ENCODE measurements around the gene ZNF22. TPM values are rescaled to one million over a fixed set of nuclear protein-coding genes. Genes with fewer than 3 reads are reported as not detected.

Gene ZNF22
- total and polyA plus RNA-seq, 7 donors = 5.9 to 15.9 (median 12.8) TPM

- Histone ChIP-seq H3K4me3 (no peak overlapping the region), H3K4me1 (peaks cover 44% of the 10 kb centered on the region), H3K36me3 (ENCODE audit: insufficient read depth in 1 of 2, low read depth in 1 of 2) (peaks cover 0 to 46% of the 10 kb centered on the region in 2 donors), H3K27ac (peak overlapping the region; percentile 96), H3K27me3 (ENCODE audit: insufficient read depth in 3 of 3, low read length in 2 of 3) (no peaks in the 10 kb centered on the region), H3K9me3 (no peaks in the 10 kb centered on the region)
- intact Hi-C loops (cut with DNase I) = no loop called here
- ATAC-seq (no peak), DNase-seq (no peak)
- TF ChIP-seq CTCF (IDR thresholded peaks at IDR 0.05) = no peak
- WGBS, 3 donors = 81 to 84% (median 83%) methylated on average over 13 of the region's 13 CpGs
Observed at GRCh38 chr10:44983066-44983894, 17.4 kb upstream of the ZNF22 start.

- intact Hi-C loops (cut with DNase I) = no loop called here
- H3K36me3 ChIP-seq (ENCODE audit: insufficient read depth in 1 of 2, low read depth in 1 of 2) = peaks cover 0 to 50% of the 10 kb centered on the region in 2 donors
- ATAC-seq (no peak), DNase-seq (no peak)
- TF ChIP-seq CTCF (IDR thresholded peaks at IDR 0.05) = no peak
- no peak overlapping the region for H3K27ac ChIP-seq
- WGBS, 3 donors = 86 to 90% (median 88%) methylated on average over 10 of the region's 10 CpGs
- no peaks in the 10 kb centered on the region for H3K27me3 ChIP-seq (ENCODE audit: insufficient read depth in 3 of 3, low read length in 2 of 3)
- no peak overlapping the region for H3K4me3 ChIP-seq
- H3K4me1 ChIP-seq = peaks cover 42% of the 10 kb centered on the region
- H3K9me3 ChIP-seq = no peaks in the 10 kb centered on the region
Observed at GRCh38 chr10:44983895-44984278, 16.8 kb upstream of the ZNF22 start.

- peaks cover 0 to 57% of the 10 kb centered on the region in 2 donors for H3K36me3 ChIP-seq (ENCODE audit: insufficient read depth in 1 of 2, low read depth in 1 of 2)
- WGBS, 3 donors = 90 to 96% (median 93%) methylated on average over 15 of the region's 15 CpGs
- DNase-seq (no peak), ATAC-seq (no peak)
- H3K27ac ChIP-seq = no peak overlapping the region
- no peaks in the 10 kb centered on the region for H3K27me3 ChIP-seq (ENCODE audit: insufficient read depth in 3 of 3, low read length in 2 of 3)
- H3K9me3 ChIP-seq = no peaks in the 10 kb centered on the region
- no peak for TF ChIP-seq CTCF (IDR thresholded peaks at IDR 0.05)
- H3K4me1 ChIP-seq = peaks cover 34% of the 10 kb centered on the region
- intact Hi-C loops (cut with DNase I) = no loop called here
- H3K4me3 ChIP-seq = no peak overlapping the region
Observed at GRCh38 chr10:44984671-44985101, 16.0 kb upstream of the ZNF22 start.

GRCh38 chr10:44985175-44985681, 15.5 kb upstream of the ZNF22 start:
- TF ChIP-seq CTCF (IDR thresholded peaks at IDR 0.05) = no peak
- Histone ChIP-seq H3K4me1 (peaks cover 29% of the 10 kb centered on the region), H3K27me3 (ENCODE audit: insufficient read depth in 3 of 3, low read length in 2 of 3) (no peaks in the 10 kb centered on the region), H3K27ac (no peak overlapping the region), H3K9me3 (no peaks in the 10 kb centered on the region), H3K4me3 (no peak overlapping the region), H3K36me3 (ENCODE audit: insufficient read depth in 1 of 2, low read depth in 1 of 2) (peaks cover 0 to 60% of the 10 kb centered on the region in 2 donors)
- WGBS, 3 donors = 59 to 71% (median 63%) methylated on average over 9 of the region's 9 CpGs
- intact Hi-C loops (cut with DNase I) = no loop called here
- DNase-seq (no peak), ATAC-seq (no peak)
